HL-60 (cell line): Measurements from ENCODE around the gene ACVR2B.

Experiments
- CTCF ChIP-seq: IDR thresholded peaks from one replicate; pipeline ENCODE4 v1.5.1; 2011; ENCODE audit warnings: low read length, control low read depth, inconsistent platforms; ENCODE audit not compliant: insufficient read depth
- GABPA ChIP-seq: IDR thresholded peaks from 2 replicates; pipeline ENCODE4 v1.6.1; 2012; ENCODE audit warnings: low read depth
- POLR2AphosphoS5 ChIP-seq: IDR thresholded peaks from 2 replicates; pipeline ENCODE4 v1.6.1; 2012; ENCODE audit warnings: low read depth
- TF ChIP-seq, protein P1 (sequence below): IDR thresholded peaks from 2 replicates; pipeline ENCODE4 v1.6.1; 2012; ENCODE audit warnings: low read depth; ENCODE audit not compliant: insufficient replicate concordance

GRCh38 chr3:38519651-38520050 lies 66.0 kb downstream of the ACVR2B start:
- TF ChIP-seq, protein P1, sequence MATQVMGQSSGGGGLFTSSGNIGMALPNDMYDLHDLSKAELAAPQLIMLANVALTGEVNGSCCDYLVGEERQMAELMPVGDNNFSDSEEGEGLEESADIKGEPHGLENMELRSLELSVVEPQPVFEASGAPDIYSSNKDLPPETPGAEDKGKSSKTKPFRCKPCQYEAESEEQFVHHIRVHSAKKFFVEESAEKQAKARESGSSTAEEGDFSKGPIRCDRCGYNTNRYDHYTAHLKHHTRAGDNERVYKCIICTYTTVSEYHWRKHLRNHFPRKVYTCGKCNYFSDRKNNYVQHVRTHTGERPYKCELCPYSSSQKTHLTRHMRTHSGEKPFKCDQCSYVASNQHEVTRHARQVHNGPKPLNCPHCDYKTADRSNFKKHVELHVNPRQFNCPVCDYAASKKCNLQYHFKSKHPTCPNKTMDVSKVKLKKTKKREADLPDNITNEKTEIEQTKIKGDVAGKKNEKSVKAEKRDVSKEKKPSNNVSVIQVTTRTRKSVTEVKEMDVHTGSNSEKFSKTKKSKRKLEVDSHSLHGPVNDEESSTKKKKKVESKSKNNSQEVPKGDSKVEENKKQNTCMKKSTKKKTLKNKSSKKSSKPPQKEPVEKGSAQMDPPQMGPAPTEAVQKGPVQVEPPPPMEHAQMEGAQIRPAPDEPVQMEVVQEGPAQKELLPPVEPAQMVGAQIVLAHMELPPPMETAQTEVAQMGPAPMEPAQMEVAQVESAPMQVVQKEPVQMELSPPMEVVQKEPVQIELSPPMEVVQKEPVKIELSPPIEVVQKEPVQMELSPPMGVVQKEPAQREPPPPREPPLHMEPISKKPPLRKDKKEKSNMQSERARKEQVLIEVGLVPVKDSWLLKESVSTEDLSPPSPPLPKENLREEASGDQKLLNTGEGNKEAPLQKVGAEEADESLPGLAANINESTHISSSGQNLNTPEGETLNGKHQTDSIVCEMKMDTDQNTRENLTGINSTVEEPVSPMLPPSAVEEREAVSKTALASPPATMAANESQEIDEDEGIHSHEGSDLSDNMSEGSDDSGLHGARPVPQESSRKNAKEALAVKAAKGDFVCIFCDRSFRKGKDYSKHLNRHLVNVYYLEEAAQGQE: no peak
- no peak for TF ChIP-seq CTCF
- TF ChIP-seq POLR2AphosphoS5: no peak
- TF ChIP-seq GABPA: no peak
